GM18498 (cell line): ENCODE results near the gene ZRANB2.

Source experiments
- ATAC-seq: cut with Tn5 transposase; IDR thresholded peaks from one replicate; pipeline ENCODE4 v1.9.1; 2021; ENCODE audit warnings: mild to moderate bottlenecking, moderate library complexity; ENCODE audit not compliant: unreplicated experiment

ZRANB2 gene

GRCh38 chr1:71030026-71030425, 50.8 kb downstream of the ZRANB2 start:
- no peak for ATAC-seq

DNA sequence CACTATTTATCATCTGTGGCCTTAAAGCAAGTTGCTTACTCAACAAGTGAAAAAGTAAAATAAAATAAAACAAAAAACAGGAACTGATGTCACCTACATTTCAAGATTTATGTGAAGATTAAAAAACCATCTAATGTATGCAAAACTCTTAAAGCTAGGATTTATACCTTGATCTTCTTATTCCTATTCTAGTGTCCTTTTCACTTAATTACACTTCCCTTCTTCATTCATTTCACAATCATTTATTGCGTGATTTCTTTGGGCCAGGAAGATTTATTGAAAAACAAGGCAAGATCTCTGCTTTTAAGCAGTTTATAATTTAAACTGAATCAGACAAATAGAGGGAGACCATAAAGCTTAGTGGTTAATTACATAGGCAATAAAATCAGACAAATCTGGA, 51.9 kb downstream of the ZRANB2 start:
- ATAC-seq, result no peak

DNA sequence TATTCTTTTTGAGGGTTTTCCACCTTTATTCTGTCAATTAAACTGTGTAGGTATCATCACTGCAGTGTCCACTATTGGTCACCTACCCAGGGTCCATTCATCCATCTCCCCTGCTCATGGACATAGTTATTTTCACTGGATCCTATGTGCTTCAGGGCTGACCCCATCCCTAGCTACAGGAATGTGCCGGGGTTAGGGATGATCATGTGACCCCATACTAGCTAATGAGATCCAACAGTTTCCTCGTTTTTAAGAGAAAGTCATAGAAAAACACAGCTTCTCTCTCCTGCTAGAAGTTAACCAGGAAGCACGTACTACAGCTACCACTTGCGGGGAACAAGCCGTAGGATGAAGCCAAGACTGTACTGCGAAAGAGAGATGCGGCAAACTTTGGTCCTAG, 52.8 kb downstream of the ZRANB2 start:
- ATAC-seq, result no peak

GRCh38 chr1:71026093-71026492, 54.7 kb downstream of the ZRANB2 start:
- no peak for ATAC-seq

- ATAC-seq, result no peak
Observed at GRCh38 chr1:71023515-71023914, 57.3 kb downstream of the ZRANB2 start.

DNA sequence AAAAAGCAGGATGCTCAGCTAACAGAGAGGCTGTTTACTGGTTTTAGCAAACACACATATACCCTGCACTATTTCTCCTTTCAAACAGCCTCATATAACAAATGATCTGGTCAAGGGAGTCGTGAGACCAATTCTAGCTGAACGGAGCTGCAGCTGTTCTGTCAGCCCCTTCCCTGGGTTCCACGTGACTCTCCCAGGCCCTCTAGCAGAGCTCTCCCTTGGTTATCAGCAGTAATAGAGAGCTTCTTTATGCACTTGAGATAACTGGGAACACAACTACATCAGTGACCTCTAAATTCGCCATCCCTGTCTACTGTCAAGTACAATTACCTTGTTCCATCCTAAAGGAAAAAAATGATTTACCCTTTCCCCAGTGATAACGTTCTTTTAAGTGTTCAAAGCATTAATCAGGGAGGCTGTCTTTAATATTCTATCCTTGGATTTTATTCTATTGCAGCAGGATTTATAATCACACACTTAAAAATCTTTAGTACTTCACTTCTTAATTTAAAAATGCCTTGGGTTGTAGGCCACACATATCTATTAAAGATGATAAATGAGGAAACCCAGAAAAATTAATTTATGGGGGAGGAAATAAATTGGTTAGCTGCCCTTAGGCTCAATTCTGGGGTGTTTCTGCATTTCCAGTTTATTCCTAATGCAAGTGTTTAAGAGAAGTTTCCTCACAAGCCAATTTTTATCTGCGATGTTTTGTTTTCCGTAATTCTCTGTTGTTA, 61.4 kb downstream of the ZRANB2 start:
- ATAC-seq, result no peak

DNA sequence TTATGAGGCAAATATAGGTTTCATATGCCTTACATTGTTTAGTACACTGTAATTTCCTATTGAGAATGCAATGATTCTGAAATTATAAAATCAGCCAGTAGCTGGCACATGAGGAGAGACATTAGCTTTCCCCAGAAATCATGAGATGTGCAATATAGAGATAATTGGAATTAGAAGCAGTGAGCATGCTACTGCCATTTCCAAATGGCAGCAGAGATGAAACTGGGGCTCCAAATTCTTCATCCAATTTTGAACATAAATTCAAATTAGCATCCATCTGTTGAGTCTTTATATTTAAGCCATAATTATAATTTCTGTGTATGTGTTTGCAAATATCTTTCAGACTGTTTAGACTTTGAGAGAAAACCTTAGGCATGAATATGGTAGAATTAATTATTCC, 62.0 kb downstream of the ZRANB2 start:
- ATAC-seq, result no peak

GRCh38 chr1:71015745-71016144, 65.1 kb downstream of the ZRANB2 start:
- no peak for ATAC-seq

DNA sequence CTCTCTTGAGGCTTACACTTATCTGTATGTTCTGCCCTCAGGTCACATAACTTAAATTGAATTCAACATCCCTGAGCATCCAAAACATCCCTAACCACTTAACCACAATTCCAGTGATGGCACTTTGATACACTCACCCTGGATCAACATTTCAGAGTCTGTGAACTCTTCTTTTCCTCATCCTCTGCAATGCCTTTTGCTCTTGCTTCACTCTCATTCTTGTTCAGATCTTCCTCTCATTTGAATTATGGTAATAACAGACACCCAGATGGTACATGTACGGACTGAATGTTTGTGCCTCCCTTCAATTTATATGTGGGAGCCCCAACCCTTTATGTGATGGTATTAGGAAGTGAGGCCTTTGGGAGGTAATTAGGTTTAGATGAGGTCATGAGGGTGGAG, 66.7 kb downstream of the ZRANB2 start:
- no peak for ATAC-seq
